Myocyte (in vitro differentiated cells): Measurements from ENCODE around the gene OR13H1. TPM values are rescaled to one million over a fixed set of nuclear protein-coding genes. Genes with fewer than 3 reads are reported as not detected.
"Not testable (repeated sequence)": the region's sequence is repeated elsewhere in the genome, so short reads cannot be mapped to it uniquely, and the experiment has no call there.

Experiments used
- DNase-seq: peaks from one replicate; pipeline ENCODE4 v3.0.0-alpha.2; 2012; ENCODE audit warnings: low read depth
- polyA plus RNA-seq: library from polyadenylated mRNA; unstranded; fragments of >200 nt; gene quantifications from one replicate; pipeline ENCODE4 v1.2.1, GENCODE V29; 2012; ENCODE audit warnings: missing spikeins
- total RNA-seq: library from RNA; depleted of rRNA; stranded (reverse); fragments of >200 nt; gene quantifications from 2 replicates; pipeline ENCODE4 v1.2.3, GENCODE V29; 2014

Gene OR13H1, protein sequence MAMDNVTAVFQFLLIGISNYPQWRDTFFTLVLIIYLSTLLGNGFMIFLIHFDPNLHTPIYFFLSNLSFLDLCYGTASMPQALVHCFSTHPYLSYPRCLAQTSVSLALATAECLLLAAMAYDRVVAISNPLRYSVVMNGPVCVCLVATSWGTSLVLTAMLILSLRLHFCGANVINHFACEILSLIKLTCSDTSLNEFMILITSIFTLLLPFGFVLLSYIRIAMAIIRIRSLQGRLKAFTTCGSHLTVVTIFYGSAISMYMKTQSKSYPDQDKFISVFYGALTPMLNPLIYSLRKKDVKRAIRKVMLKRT
- total RNA-seq = not detected in 2 replicates
- polyA plus RNA-seq = not detected

DNA sequence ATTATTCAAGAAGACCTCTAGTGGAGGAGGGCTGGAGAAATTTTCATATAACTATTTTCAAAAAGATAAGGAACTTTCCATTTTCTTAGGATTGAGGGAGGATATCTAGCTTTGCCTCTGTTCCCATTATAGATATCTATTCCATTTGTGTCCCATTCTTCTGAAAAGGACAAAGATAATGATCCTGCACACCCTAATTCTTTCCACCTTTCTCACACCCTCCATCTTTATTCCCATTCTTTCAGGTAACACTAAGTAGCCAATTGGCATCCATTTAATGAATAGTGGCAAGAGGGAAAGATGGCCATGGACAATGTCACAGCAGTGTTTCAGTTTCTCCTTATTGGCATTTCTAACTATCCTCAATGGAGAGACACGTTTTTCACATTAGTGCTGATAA lies at the start of gene OR13H1:
OR13H1 (plus strand) TSS at position 301 of the 400 bp plus-strand sequence; CDS start at position 301, 0 bp downstream.
- DNase-seq = no peak

DNA sequence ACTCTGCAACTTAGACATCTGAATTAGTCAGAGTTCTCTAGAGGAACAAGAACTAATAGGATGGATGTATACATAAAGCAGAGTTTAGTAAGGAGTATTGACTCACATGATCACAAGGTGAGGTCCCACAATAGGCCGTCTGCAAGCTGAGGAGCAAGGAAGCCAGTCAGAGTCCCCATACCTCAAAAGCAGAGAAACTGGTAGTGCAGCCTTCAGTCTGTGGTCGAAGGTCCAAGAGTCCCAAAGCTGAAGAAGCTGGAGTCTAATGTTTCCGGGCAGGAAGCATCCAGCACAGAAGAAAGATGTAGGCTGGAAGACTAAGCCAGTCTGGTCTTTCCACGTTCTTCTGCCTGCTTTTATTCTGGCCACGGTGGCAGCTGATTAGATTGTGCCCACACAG lies 42.3 kb upstream of the OR13H1 start:
- not testable (repeated sequence) for DNase-seq

DNA sequence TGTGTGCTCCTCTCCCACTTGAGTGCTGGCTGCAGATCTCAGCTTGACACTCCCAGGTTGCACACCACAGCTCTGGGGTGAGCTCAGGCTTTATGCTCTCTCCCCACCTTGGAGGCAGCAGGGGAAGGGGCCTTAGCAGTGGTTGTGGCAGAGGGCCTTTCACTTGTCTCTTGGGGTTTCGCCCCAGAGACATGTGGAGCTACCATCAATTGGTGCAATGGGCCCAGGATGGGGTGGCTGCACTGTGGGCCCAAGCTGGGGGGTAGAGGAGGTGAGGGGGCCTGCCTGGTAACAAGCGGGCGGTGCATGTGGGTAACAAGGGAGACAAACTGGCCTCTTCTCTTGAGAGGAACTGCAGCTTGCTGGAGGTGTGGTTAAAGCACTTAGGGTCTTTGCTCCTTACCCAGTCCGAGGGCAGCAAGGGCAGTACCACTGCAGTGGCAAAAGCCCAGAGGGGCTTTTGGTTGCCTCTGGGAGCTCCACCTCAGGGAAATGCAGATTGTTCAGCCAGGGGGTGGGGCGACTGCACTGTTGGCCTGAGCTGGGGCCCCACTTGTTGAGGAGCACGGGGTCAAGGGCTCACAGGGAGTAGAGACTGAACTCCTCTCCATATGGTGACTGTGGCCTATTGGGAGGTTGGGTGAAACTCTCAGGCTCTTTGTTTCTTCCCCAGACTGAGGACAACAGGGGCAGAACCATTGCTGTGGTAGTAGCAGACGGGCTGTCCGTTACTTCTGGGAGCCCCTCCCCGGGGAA lies 30.5 kb upstream of the OR13H1 start:
- no peak for DNase-seq

DNA sequence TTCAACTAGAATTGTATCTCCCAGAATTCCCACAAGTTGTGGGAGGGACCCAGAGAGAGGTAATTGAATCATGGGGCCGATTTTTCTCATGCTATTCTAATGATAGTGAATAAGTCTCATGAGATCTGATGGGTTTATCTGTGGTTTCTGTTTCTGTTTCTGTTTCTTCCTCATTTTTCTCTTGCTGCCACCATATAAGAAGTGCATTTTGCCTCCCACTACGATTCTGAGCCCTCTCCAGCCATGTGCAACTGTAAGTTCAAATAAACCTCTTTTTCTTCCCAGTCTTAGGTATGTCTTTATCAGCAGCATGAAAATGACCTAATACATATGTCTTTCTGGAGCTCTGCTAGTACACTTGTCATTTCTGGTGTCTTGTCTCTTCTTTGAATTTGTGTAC lies 22.1 kb upstream of the OR13H1 start:
- DNase-seq = no peak

DNA sequence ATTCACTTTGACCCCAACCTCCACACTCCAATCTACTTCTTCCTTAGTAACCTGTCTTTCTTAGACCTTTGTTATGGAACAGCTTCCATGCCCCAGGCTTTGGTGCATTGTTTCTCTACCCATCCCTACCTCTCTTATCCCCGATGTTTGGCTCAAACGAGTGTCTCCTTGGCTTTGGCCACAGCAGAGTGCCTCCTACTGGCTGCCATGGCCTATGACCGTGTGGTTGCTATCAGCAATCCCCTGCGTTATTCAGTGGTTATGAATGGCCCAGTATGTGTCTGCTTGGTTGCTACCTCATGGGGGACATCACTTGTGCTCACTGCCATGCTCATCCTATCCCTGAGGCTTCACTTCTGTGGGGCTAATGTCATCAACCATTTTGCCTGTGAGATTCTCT lies 344 bp downstream of the OR13H1 start:
- DNase-seq = no peak

DNA sequence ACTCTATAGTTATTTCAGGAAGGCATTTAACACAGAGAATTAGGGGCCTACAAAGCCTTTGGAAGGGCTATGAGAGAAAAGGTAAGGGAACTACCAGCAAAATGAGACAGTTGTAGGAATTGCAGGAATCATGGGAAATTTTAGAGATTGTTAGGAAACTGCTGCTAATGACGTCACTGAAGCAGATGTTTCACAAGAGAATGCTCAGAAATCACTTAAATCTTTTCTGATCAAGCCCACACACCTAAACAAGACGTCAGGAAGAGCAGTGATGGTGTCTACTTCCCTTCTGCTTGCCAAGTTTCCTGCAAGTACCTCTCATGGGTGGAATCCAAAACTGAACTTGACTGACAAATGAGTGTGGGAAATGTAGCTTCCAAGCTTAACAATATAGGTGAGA lies 5.1 kb downstream of the OR13H1 start:
- DNase-seq = no peak

DNA sequence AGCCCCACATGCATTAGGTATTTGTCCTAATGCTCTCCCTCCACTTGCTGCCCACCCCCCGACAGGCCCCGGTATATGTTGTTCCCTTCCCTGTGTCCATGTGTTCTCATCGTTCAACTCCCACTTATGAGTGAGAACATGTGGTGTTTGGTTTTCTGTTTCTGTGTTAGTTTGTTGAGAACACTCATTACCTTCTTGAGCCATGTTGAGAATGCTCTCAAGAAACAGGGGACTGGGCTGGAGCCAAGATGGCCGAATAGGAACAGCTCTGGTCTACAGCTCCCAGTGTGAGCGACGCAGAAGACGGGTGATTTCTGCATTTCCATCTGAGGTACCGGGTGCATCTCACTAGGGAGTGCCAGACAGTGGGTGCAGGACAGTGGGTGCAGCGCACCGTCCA lies 8.6 kb downstream of the OR13H1 start:
- DNase-seq = not testable (repeated sequence)

DNA sequence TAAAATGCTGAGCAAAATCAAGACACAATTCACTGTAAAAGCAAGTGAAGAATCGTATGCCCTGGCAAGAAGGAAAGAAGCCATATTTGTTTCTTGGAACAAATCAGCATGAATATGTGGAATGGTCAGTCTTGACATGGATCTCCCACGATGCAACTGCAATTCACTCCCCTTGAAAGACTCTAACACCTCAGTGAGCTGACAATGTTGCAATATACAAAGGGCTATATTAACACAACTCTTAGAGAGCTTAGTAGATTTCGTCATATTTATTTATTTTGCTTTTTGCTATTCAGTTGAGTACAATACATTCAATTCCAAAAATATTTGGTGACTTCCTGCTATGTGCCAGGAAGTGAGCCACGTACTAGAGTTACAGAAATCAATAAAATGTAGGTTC lies 14.7 kb downstream of the OR13H1 start:
- no peak for DNase-seq

DNA sequence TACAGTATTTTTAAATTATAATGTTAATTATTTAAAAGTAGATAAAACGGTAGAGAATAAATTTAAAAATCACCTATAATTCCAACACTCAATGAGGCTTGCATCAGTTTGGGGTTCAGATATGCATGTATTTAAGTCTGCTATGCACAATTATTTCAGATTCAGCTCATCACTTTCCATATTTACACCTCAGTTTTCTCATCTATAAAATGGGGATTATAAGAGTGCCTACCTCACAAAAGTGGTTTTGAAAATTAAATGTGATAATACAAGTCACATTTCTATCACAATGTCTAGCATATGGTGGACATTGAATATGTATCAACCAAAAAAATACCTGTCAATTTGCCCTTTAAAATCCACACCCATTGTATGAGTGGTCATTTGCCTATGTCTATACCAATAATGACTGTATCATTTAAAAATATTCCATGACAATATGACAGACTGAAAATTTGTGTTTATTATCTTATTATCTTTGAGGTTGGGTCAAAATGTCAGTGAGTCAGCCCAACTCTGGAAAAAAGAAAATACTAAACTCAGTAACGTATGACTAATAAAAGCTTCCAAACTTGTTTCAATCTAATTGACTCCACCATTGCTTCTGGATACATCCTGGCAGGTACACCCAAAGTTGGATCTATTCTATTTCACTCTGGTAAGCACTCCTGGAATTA lies 20.8 kb downstream of the OR13H1 start:
- no peak for DNase-seq

DNA sequence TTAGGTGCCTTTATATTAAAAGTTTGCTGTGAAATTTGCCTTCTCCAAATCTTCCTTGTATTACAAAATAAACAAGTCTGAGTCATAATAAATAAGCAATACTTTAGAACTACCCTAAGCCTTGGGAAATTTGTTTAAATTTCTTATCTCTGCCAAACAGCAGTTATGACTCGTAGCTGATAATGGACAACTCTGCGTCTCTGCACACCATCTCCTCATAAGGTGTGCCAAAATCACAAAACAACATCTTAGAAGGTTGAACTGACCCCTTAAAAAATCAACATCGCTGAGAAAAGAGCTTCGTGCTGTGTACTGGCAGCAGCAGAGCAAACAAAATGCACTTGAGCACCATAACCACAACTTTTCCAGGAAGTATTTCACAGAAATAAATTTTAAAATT lies 22.0 kb downstream of the OR13H1 start:
- no peak for DNase-seq

DNA sequence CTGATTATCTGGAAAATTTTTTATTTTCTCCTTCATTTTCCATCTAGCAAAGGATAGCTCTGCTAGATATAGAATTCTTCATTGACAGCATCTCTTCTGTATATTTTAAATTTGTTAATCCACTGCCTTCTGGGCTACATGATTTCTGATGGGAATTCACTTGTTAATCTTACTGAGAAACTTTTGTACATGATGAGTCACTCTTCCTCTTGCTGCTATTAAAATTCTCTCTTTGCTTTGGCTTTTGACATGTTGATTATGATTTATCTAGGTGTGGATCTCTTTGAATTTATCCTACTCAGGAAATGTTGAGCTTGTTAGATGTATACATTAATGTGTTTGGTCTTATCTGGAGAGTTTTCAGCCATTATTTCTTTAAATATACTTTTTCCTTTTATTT lies 27.5 kb downstream of the OR13H1 start:
- DNase-seq = no peak

DNA sequence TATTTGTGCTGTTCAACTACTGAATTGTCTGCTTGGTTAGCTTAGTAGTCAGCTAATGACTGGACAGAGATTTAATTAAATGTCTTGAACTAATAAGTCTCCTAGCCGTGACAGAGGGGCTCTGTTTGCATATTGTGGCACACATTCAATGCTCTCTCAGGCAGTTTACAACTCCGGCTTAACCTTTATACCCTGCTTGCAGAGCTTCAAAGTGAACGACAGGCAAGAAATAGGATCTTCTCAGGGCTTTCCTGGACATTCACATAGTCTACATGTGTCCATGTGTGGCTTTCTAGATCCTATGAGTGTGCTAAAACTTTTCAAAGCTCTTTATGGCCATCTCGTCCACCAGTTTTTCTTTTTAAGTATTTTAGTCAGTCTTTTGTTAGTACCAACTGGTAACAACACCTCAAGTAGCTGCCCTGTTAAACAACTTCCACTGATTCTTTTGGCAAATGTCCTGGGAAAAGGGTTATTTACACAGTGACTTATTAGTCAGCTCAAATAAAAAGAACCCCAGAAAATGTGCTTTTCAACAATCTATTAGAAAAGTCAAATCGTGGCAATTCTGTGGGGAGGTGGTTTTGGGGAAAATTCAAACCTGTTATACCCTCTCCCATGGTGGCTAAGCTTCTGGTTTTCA lies 28.6 kb downstream of the OR13H1 start:
- peak; percentile 26 for DNase-seq

DNA sequence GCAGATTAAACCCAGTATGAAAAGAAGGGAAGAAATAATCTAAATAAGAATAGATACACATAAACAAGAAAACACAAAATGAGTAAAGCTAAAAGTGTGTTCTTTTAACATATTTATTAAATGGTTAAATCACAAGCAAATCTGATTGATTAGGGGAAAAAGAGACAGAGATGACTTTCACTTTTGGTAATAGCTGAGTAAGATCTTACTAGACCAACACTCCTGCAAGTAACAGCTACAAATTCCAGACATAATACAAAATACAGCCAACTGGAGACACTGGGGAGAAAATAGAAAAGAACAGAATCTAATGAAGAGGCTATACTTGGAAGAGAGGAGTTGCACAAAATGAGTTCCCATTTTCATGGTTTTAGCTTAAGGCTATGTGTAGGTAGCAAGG lies 33.5 kb downstream of the OR13H1 start:
- DNase-seq = no peak

DNA sequence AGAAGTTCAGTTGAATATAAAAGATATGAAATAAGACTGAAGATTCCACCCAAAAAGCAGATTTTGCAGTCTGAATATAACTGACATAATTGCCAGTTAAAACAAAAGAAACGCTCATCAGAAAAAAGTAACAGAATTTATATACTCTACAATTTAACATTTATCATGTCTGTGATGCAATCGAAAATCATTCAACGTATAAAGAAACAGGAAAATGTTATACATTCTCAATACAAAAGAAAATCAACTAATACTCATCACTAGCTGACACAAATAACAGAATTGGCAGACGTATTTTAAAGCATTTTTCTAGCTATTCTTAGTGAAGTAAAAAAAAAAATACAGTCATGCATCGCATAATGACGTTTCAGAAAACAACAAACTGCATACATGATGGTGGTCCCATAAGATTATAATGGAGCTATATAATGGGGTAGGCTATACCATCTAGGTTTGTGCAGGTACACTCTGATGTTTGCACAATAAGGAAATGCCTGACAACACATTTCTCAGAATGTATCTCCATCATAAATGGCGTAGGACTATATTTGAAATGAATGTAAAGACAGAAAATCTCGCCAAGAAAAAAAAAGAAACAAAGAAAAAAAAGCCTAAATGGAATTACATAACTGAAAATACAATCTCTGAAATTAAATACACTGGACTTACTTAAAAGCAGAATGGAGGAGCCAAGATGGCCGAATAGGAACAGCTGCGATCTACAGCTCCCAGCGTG lies 34.3 kb downstream of the OR13H1 start:
- no peak for DNase-seq

DNA sequence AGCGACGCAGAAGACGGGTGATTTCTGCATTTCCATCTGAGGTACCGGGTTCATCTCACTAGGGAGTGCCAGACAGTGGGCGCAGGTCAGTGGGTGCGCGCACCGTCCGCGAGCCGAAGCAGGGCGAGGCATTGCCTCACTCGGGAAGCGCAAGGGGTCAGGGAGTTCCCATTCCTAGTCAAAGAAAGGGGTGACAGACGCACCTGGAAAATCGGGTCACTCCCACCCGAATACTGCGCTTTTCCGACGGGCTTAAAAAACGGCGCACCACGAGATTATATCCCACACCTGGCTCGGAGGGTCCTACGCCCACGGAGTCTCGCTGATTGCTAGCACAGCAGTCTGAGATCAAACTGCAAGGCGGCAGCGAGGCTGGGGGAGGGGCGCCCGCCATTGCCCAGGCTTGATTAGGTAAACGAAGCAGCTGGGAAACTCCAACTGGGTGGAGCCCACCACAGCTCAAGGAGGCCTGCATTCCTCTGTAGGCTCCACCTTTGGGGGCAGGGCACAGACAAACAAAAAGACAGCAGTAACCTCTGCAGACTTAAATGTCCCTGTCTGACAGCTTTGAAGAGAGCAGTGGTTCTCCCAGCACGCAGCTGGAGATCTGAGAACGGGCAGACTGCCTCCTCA lies 35.0 kb downstream of the OR13H1 start:
- not testable (repeated sequence) for DNase-seq

DNA sequence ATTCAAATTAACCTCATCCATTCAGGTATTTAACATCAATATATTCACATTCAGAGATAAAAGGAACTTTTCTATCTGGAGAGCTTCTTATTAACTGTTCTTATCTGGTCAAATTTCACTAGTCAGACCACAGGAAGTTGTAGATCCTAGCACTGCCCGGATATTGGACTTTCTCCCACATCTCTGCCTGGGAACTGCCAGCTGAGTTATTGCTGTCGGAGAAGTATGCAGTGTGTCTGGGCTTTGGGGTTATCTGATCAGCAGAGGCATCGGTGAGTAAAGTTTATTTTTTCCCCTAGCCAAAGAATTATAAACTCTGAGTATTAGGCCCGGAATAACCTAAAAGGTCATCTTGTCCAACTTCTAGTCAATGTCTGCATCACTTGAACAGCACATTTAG lies 45.1 kb downstream of the OR13H1 start:
- peak; percentile 60 for DNase-seq
